SH-SY5Y (cell line): ENCODE results near the gene MDGA2.

ENCODE experiments used
- GATA2 ChIP-seq: IDR thresholded peaks from 2 replicates; pipeline ENCODE4 v1.6.1; 2011; ENCODE audit warnings: mild to moderate bottlenecking, low read depth, low read length
- GATA3 ChIP-seq: IDR thresholded peaks from 2 replicates; pipeline ENCODE4 v1.6.1; 2011; ENCODE audit warnings: low read depth, mild to moderate bottlenecking, low read length, moderate library complexity

Gene MDGA2

DNA sequence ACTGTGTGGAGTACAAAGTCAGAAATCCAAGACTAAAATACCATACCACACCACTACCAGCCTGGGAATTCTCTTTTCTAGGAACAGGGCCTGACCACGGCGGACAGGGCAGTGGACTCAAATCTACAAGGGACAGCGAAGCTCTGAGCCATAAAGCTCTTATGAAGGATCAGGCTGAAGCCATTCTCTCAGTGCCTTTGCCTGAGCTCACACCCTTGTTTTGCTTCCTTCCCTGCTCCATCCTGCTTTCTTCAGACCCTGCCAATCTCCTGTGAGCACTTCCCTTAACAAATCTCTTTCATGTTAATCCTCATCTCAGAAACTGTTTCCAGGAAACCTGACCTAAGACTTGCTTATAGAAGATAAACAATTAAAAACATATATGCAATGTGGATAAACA is 398.5 kb downstream of the MDGA2 start:
- TF ChIP-seq GATA3: no peak
- no peak for TF ChIP-seq GATA2

DNA sequence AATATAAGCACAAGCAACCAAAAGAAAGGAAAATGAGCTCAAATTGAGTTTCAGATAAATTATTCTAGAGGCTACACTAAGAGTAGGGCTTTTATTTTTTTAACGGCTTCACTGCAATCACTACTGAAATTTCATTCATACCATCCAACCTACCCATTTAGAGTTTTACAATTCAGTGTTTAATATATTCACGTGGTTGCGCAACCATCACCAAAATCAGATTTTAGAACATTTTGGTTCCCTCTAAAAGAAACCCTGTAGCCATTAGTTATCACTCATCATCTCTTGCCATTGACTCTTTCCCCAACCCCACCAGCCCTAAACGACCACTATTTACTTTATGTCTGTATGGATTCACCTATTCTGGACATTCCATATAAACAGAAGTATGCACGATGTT is 401.5 kb downstream of the MDGA2 start:
- TF ChIP-seq GATA3 (no peak), GATA2 (no peak)

GRCh38 chr14:47270715-47271114 is 404.7 kb downstream of the MDGA2 start:
- TF ChIP-seq GATA3: no peak
- no peak for TF ChIP-seq GATA2

GRCh38 chr14:47269756-47270492 is 405.5 kb downstream of the MDGA2 start:
- TF ChIP-seq GATA3 (no peak), GATA2 (no peak)

- no peak for TF ChIP-seq GATA2
- no peak for TF ChIP-seq GATA3
Measured at GRCh38 chr14:47264842-47265241, 410.6 kb downstream of the MDGA2 start.

- TF ChIP-seq GATA2 (no peak), GATA3 (no peak)
Measured at GRCh38 chr14:47262801-47263200, 412.6 kb downstream of the MDGA2 start.

- TF ChIP-seq GATA3: no peak
- TF ChIP-seq GATA2: no peak
Measured at GRCh38 chr14:47261350-47261749, 414.1 kb downstream of the MDGA2 start.

GRCh38 chr14:47259796-47260195 is 415.6 kb downstream of the MDGA2 start:
- TF ChIP-seq GATA3: no peak

DNA sequence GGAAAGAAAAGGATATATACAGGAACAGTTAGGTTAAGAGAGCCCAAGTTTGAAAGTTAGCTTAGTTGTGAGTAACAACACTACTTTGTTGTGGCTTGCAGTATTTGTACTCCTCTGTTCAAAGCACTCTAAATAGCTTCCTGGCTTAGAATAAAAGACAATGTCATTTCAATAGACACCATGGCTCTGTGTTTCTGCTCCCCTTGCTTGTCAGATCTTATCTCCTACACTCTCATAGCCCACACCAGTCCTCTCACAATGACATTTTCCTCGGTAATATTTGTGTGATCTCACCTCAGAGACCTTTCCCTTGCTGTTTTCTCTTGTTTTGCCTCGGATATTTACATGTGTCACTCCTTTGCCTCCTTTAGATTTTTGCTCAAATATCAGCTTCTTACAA is 418.4 kb downstream of the MDGA2 start:
- TF ChIP-seq GATA3: no peak
- no peak for TF ChIP-seq GATA2

DNA sequence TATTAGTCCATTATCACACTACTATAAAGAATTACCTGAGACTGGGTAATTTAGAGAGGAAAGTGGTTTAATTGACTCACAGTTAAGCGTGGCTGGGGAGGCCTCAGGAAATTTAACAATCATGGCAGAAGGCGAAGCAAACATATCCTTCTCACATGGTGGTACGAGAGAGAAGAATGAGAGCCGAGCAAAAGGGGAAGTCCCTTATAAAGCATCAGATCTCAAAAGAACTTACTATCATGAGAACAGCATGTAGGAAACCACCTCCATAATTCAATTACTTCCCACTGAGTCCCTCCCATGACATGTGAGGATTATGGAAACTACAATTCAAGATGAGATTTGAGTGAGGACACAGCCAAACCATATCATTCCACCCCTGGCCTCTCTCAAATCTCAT is 422.6 kb downstream of the MDGA2 start:
- TF ChIP-seq GATA3 (no peak), GATA2 (no peak)

DNA sequence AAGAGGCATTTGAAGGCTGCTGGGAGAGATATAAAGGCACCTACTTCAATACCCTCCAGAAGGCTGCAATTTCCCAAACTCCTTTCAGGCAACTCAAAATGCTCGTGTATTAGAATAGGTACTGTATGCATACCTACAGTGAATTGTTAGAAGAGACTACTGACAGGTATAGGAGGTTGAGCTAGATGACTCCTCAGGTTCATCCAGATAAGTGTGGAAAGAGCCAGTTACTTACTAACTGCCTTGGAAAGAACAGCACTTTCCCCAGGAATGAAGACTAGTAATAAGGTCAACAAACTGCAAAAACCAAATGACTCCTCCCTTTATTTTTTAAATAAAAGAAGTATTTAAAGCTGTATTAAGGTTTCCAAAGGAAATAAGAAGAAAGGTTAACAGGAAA is 429.0 kb downstream of the MDGA2 start:
- no peak for TF ChIP-seq GATA2
- no peak for TF ChIP-seq GATA3

DNA sequence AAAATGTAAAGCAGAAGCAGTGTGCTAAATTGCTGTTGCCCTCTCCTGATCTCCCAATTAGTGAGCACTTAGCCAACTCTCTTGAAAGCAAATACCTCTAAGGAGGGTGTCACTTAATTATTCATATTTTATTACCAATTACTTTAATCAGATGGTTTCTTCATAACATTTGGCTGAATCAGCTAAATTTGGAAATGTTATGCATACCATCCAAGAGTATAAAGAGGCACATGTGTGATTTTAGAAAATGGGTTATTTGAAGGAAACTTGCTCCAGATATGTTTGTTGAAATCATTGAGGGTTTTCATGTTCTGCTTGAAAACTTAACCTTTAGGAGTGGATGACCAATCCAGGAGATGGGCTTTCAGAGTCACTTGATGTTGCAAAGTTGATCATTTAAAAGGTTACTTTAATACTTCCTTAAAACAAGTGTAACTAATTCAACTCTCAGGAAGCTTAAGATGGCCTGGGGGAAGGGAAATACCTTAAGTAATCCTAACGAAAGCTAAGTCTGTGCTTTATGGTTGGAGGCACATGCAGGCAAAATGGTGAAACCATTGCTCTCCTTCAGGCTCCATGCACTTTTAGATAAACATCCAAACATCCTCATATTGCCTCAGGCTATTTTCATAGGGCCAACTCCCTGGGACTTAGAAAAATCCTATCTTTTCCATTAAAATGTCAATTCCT is 434.5 kb downstream of the MDGA2 start:
- TF ChIP-seq GATA3 (no peak), GATA2 (no peak)

GRCh38 chr14:47235619-47236018 is 439.8 kb downstream of the MDGA2 start:
- TF ChIP-seq GATA3 (no peak), GATA2 (no peak)

GRCh38 chr14:47226877-47227520 is 448.4 kb downstream of the MDGA2 start:
- TF ChIP-seq GATA2: no peak
- no peak for TF ChIP-seq GATA3

DNA sequence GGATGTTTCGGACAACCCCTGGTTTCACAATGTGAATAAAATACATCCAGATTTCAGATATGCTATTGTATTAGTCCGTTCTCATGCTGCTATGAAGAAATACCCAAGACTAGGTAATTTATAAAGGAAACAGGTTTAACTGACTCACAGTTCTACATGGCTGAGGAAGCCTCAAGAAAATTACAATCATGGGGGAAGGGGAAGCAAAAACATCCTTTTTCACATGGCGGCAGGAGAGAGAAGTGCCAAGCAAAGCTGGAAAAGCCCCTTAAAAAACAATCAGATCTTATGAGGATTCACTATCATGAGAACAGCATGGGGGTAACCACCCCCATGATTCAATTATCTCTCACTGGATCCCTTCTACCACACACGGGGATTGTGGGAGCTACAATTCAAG is 451.7 kb downstream of the MDGA2 start:
- no peak for TF ChIP-seq GATA3
- TF ChIP-seq GATA2: no peak

DNA sequence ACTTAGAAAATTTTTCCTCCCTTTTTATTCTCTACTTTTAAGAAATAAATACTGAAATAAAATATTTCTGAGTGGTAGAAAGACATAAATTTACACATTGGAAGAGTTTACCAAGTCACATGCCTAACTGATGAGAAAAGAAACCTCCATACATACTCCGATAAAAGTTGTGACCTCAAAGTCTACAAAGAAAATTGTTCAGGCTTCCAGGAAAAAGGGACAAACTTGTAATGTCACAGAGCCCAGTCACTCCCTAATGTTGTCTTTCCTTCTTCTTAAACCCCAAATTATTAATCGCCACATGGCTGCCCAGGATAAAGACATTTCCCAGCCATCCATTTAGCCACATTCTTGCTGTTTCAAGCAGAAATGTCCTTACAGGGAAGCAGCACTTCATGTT is 455.3 kb downstream of the MDGA2 start:
- TF ChIP-seq GATA2: no peak
- TF ChIP-seq GATA3: no peak
